Ramos (cell line): ENCODE results near the gene MCUB.

ENCODE experiments used
- in situ Hi-C: fragments of 300-500 bp; cut with MboI; formaldehyde crosslinking; loops from one replicate; pipeline ENCODE4 v1.14.3; 2022; ENCODE audit warnings: low sequenced_read_pairs; ENCODE audit not compliant: unreplicated experiment

MCUB gene

DNA sequence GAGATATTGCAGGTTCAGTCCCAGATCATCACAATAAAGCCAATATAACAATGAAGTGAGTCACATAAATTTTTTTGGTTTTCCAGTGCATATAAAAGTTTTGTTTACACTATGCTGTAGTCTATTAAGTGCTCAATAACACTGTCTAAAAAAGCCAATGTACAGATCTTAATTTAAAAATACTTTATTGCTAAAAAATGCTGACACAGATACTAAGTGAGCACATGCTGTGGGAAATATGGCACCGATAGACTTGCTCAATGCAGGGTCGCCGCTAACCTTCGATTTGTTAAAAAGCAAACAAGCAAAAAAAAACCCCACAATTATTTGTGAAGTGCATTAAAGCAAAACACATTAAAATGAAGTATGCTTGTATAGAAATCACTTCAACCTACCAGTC, 159.6 kb downstream of the MCUB start:
- in situ Hi-C loops, result no loop called here

DNA sequence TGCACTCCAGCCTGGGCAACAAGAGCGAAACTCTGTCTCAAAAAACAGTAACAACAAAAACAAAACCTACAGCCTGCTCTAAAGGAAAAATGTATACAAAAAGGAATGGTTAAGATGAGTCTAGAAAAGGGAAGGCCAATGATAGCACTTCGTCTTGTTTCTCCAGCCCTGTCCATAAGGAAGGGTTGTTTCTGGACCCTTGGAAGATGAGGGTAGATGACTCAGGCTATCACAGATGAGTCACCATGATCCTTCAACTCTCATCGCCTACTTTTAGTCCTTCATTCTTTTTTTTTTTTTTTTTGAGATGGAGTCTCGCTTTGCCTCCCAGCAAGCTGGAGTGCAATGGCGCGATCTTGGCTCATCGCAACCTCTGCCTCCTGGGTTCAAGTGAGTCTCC, 161.0 kb downstream of the MCUB start:
- in situ Hi-C loops, result no loop called here

DNA sequence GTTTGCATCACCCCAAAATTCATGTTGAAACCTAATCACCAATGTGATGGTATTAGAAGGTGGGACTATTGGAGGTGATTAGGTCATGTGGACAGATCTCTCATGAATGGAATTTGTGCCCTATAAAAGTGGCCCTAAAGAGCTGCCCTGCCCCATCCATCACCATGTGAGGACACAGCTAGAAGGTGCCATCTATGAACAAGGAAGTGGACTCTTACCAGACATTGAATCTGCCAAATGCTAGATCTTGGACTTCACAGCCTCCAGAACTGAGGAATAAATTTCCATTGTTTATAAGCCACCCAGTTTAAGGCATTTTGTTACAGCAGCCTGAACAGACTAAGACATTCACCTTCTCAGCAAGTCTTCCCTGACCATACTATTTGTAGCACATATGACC, 162.3 kb downstream of the MCUB start:
- in situ Hi-C loops, result no loop called here

DNA sequence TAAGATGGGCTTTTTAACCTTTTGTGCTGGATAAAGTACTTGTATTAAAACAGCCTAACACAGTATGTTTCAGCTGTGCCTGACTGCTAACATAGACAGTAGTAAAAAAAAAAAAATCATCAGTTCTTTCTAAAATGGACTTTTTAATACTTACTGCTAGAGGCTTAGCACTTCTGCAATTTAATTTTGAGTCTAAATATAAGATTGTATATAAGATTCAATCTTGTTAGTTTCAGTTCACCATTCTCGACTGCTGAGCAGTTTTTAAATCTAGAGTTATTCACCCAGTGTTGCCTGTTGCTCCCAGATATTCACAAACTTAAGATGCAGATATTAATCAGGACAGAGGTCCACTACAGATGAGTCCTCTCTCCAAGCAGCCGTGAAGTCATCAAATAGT, 163.1 kb downstream of the MCUB start:
- in situ Hi-C loops, result no loop called here

DNA sequence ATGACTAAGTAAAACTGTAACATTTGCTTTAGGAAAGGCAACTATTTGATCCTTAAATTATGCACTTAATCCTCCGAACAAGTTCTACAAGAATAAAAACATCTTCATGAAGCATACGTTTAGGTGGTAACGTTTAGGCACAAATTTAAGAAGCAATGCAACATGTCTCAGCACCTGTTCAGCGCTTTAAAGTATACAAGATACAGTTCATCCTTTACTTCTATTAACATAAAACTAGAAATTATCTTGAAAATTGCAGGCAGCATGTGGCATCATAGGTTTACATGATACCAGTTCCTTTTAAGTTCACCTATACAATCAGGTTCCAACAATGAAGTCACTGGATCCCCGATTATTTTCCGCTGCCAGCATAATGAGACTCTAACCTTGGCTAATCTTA, 168.3 kb downstream of the MCUB start:
- in situ Hi-C loops, result no loop called here

DNA sequence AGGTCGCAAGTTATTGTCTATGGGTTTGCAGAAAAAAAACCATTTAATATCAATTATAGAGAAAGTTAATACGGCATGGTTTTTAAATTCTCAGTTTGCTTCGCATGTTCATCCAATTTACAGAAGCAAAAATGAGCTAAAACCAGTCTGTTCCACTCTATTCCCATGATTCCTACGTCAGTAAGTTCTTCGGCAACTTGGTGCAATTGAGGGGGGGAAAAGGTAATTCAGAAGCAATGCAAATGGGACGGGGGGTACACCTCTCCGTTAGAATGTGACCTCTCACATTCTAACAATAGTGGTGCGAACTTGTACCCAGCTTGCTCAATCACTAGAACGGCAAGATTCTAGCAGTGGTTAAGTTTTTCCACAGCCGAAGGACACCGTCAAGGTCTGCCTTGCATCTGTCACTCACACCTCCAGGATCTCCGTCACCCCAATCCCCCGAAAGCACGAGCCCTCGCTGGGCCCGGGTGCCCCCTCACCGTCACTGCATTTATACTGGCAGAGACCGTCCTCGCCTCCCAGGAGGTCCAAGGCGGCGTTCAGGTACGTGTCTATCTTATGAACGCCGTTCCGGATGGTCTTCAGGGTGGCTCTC, 169.2 kb downstream of the MCUB start:
- in situ Hi-C loops, result no loop called here

DNA sequence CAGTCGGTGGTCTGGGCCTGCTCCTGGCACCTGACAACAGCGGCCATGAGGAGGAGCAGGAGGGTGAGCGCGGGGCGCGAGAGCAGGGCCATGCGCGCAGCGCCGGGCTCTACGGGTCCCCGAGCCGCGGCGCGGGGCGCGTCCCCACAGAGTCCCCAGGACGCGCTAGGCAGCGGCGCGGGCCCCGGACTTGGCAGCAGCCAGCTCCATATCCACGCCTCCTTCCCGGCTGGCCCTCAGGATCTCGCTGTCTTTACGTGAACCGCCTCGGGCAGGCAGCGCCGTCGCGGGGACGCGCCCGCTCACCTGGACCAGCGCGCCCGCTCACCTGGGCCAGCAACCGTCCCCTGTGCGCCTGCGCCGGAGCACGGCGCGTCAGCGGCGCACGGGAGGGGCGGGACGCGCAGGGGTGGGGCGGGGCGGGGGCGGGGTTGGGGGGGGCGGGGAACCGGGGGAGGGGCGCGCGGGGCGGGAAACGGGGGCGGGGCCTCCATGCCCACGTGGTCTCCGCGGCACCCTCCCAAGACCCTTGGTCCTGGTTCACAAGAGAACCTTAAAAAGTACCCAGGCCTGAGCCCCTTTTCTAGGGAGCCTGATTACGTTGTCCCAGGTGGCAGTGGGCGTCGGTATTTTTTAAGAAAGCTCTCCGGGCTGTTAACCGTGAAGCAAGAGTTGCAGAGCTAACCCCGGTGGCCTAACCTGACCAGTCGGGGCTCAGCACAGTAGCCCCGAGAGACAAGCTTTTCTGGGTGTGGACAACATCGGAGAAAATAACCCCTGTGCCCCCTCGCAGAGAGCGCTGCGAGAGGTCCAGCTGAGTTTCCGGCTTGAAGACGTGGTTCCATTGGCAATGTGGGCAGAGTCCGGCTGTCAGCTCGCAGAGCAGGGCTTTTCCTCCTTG, 169.9 kb downstream of the MCUB start, which contains the start of gene PLA2G12A:
Gene PLA2G12A (minus strand): TSS at position 353 of the 901 bp plus-strand sequence. CDS start 261 bp downstream, at position 92.
- in situ Hi-C loops, result no loop called here

DNA sequence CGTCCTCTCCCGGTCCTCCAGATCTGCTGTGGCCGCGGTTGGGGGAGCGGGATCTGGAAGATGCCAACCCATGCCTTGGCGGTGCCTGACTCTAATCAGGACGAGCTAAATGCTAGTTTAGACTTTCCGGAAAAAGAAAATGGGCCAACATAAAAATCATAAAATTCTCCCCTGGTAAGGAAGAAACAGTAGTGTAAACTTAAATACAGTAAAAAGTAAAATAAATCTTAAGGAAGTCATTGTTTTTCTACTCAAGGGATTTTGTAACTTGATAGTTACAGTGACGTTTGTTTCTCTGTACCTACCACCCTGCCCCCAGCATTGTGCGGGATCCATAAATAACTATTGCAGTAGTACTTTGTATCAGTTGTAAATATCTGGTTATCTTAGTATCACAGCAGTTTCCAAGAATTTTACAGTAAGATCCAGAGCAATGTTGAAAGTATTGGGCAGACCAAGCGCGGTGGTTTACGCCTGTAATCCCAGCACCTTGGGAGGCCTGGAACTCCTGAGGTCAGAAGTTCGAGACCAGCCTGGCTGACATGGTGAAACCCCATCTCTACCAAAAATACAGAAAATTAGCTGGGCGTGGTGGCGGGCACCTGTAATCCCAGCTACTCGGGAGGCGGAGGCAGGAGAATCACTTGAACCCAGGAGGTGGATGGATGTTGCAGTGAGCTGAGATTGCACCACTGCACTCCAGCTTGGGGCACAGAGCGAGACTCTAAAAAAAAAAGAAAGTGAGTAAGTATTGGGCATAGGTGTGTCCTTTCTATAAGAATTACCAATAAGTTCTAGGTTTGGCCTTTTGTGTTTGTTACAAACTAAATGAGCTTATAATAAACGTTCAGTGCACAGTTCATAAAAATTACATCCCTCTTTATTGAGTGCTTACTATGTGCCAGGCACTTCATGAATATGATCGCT, 170.8 kb downstream of the MCUB start:
- in situ Hi-C loops, result no loop called here

DNA sequence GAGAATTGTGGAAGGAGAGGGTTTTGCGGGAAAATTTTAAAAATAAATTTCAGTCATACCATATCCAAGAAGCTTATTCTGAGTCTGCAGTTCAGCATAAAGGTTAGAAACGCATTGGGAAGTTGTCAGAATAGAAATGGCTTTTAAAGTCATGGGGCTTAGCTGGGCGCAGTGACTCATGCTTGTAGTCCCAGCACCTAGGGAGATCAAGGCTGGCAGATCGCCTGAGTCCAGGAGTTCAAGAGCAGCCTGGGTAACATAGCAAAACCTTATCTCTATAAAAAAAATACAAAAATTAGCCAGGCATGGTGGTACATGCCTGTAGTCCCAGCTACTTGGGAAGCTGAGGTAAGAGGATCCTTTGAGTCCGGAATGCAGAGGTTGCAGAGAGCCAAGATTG, 173.7 kb downstream of the MCUB start:
- in situ Hi-C loops, result no loop called here

DNA sequence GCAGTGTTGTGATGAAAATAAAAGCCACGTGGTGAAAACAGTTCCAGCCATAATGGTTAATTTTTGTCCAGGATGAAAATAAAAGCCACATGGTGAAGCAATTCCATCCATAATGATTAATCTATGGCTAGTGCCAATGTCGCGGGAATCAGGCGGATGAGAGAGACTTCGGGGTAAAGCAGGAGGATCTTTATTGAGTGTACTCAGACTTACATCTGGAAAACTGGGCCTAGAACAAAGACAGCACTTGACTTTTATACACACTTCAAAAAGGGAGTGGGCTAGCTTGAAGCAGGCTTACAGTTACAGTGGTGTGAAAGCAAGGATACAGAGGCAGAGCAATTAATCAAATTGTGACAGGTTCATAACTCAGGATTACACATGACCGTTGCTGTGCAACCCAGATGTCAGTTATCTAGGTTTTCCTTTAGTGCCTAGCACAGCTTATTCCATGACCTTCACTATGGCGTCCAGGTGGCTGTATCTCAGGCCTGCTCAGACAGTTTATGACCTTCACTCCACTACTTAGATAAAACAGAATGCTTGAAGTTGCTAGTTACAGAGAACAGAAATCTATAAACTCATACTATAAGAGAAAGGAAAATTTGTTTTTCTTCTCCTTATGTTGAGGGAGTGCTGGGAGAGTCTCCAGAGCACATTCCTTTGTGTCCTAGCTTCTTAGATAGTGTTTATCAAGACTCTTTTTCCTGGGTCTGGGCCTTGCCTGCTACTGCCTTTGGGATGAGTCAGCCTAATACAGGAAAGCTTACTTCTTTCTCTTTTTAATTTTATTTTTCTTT, 175.7 kb downstream of the MCUB start:
- in situ Hi-C loops, result no loop called here
